Posterior vena cava (tissue), 2 donors: ENCODE data around the gene COL26A1. TPM values are rescaled to one million over a fixed set of nuclear protein-coding genes. Genes with fewer than 3 reads are reported as not detected.

ENCODE experiments used
- DNase-seq: peaks from one replicate; pipeline ENCODE4 v3.0.0-alpha.2; 2020; ENCODE audit warnings: low spot score
- intact Hi-C, 2 donors: fragments of 100-400 bp; cut with DNase I; formaldehyde crosslinking; loops; one replicate each; pipeline versions ENCODE4 v1.14.1 to v1.14.2; 2022 to 2023
- total RNA-seq, 2 donors: library from RNA; stranded (reverse); fragmentation: NEBNext Ultra II Directional; extraction: Animal tissue kit (Norgen Biotek cat#: 25700); gene quantifications; one replicate each; pipeline ENCODE4 v1.2.1, GENCODE V29; 2021
- donor health status: DM: yes; HTN: yes; CAD: no.
- donor health status: DM: yes; HTN: yes; CAD: no.

The COL26A1 gene
- total RNA-seq, 2 donors from 2014 or later, result not detected

DNA sequence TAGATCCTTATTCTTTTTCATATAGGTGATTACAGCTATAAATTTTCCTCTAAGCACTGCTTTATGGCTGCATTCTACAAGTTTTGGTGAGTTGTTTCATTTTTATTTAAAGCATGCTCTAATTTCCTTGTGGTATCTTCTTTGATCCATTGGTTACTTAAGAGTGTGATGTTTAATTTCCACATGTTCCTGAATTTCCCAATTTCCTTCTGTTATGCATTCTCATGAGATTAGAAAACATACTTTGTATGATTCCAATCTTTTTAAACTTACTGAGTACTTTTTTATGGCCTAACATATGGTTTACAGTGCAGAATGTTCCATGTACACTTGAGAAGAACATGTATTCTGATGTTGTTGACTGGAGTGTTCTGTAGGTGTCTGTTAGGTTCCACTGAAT is 213.0 kb downstream of the COL26A1 start:
- intact Hi-C loops, result no loop called here
- DNase-seq, result no peak

DNA sequence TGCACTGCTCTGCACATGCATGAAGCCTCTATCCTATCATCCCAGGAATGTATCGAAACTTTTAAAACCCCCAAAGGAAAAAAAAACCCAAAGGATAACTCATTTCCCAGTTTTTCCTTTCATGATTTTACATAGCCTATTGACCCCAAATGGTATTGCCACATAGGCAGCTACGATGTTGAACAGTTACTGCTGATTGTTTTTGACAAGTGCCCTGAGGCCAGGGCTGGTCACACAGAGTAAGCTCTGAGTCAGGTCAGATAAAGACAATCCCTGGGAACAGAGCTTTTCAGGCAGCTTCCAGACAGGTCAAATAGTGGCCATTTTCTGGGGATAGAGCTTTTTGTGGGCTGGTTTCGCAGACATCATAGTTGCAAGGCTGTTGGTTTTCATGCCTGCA is 214.3 kb downstream of the COL26A1 start:
- intact Hi-C loops, result no loop called here
- no peak for DNase-seq

- intact Hi-C loops, result no loop called here
- no peak for DNase-seq
Measured at GRCh38 chr7:101578552-101578951, 215.9 kb downstream of the COL26A1 start.

DNA sequence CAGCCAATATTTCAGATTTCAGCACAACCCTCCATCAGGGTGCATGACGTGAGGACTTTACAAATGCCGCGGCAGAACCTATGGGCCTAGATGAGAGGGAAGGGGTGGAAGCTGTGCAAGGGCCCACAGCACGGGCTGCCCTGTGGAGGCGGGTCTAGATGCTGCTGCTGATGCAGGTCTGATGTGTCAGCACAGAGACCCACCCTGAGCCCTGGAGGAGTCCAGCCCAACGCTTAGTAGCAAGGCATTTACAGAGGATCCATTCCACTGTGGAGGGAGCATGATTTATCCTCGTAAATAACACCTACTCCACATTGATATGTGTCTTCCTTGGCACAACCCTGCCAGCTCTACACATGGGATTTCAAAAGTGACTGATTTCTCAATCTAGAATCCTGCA is 217.9 kb downstream of the COL26A1 start:
- DNase-seq, result no peak
- intact Hi-C loops, result no loop called here

DNA sequence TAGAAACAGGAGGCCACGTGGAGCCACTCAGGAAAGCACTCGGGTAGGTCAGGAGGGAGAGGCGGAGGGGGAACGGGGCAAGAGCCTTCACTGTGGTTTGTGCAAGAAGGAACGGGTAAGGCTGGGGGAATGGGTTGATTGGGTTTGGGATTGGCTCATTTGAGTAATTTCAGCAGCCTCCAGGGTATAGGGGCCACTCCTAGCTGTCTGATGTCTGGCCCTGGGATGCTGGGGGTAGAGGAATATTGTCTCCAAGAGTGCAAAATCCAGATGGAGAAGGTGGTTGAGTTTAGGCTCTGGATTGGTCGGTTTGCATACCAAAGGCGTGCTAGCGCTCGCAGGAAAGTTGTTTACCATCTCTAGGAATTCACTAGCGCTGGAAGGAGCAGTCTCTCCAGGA is 219.2 kb downstream of the COL26A1 start:
- intact Hi-C loops, result no loop called here
- no peak for DNase-seq

GRCh38 chr7:101582971-101583370 is 220.3 kb downstream of the COL26A1 start:
- no peak for DNase-seq
- intact Hi-C loops, result no loop called here

- DNase-seq, result peak; percentile 36
Measured at GRCh38 chr7:101586078-101586905, 223.6 kb downstream of the COL26A1 start.

GRCh38 chr7:101586906-101587677 is 224.4 kb downstream of the COL26A1 start:
- intact Hi-C loops, result no loop called here
- peak; percentile 18 for DNase-seq

More at GRCh38 chr7:101586078-101586905, 223.6 kb downstream of the COL26A1 start:
- intact Hi-C loops, result no loop called here

DNA sequence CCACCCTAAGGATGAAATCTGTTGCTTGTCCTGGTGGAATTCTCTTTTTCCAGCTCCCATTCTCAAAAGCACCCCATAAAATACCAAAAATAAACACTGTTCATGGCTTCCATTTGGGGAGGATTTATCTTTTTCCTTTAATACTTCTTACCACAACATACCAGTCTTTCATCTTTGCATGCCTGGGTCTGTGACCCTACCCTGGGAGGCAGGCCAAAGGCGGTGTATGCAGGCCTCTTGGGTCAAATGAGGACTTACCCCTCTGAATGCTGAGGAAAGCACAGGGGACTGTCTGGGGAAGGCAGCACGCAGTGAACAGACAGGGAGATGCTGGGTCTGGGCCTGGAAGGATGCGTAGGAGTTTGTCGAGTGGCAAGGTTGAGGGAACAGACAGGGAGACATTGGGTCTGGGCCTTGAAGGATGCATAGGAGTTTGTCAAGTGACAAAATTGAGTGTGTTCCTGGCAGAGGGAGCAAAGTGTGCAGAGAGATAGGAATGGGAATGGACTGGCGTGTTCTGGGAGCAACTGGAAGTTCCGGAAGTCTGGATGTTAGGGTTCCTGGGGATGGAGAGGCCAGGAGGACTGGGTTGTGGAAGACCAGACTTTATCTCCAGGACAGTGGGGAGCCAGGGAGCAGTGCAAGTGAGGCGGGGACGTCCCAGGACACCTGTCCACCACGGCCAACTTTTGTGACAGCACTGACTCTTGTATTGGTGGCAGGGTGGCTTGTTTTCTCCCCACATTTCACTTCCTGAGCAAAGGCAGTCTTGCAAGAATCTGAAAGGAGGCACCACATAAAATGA is 225.7 kb downstream of the COL26A1 start:
- intact Hi-C loops, result no loop called here
- peak; percentile 36 for DNase-seq

GRCh38 chr7:101589052-101589451 is 226.4 kb downstream of the COL26A1 start:
- DNase-seq, result peak; percentile 20
- intact Hi-C loops, result no loop called here

GRCh38 chr7:101589976-101590662 is 227.4 kb downstream of the COL26A1 start:
- intact Hi-C loops, result no loop called here
- DNase-seq, result peak; percentile 40

GRCh38 chr7:101590663-101591435 is 228.2 kb downstream of the COL26A1 start:
- intact Hi-C loops, result no loop called here
- peak; percentile 62 for DNase-seq

- intact Hi-C loops, result no loop called here
Measured at GRCh38 chr7:101591504-101591903, 228.8 kb downstream of the COL26A1 start.

GRCh38 chr7:101593556-101593955 is 230.9 kb downstream of the COL26A1 start:
- DNase-seq, result peak; percentile 13
- intact Hi-C loops, result no loop called here

More at GRCh38 chr7:101591504-101591903, 228.8 kb downstream of the COL26A1 start:
- DNase-seq, result peak; percentile 13

DNA sequence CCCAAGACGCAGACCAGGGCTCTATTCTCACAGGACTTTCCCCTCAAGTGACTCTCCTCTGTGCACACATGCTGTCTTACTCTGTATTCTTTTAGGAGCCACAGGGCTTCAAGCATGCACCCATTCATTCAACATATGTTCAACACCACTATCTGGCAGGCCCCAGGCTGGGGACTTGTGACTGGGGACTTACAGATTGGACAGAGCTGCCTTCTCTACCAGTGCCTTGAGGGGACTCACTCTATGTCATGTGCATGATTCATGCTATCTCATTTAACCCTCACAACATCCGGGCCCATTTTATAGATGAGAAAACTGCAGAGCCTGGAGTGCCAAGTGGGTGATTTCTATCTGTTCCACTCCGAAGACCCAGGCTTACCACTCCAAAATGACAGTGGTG is 232.1 kb downstream of the COL26A1 start:
- intact Hi-C loops, result no loop called here
- DNase-seq, result peak; percentile 53

DNA sequence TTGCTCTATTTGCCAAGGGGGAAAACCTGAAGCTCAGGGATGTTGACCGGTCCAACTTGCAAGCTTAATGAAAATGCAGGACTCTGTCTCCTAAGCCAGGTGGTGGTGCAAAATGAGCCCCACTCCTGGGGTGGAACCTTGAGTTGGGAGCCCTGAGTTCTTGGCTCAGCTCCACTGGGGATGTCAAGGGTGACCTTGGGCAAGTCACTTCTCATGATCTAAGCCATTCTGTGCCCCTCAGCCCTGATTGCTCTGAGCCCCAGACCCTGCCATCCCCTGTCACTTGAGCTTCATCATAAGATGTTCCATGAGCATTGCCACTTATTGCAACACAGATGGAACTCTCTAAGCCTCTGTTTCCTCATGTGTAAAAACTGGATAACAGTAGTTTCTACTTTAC is 232.6 kb downstream of the COL26A1 start:
- intact Hi-C loops, result no loop called here
- DNase-seq, result peak; percentile 66

- intact Hi-C loops, result no loop called here
Measured at GRCh38 chr7:101595766-101596537, 233.3 kb downstream of the COL26A1 start.

GRCh38 chr7:101596898-101597297 is 234.2 kb downstream of the COL26A1 start:
- DNase-seq, result peak; percentile 15
- intact Hi-C loops, result no loop called here

More at GRCh38 chr7:101595766-101596537, 233.3 kb downstream of the COL26A1 start:
- peak; percentile 22 for DNase-seq
